ENCODE measurements around the gene MAP2K5.

Gene MAP2K5

GRCh38 chr15:67853454-67853853 is 311.0 kb downstream of the MAP2K5 start:
- TF ChIP-seq, protein P1, sequence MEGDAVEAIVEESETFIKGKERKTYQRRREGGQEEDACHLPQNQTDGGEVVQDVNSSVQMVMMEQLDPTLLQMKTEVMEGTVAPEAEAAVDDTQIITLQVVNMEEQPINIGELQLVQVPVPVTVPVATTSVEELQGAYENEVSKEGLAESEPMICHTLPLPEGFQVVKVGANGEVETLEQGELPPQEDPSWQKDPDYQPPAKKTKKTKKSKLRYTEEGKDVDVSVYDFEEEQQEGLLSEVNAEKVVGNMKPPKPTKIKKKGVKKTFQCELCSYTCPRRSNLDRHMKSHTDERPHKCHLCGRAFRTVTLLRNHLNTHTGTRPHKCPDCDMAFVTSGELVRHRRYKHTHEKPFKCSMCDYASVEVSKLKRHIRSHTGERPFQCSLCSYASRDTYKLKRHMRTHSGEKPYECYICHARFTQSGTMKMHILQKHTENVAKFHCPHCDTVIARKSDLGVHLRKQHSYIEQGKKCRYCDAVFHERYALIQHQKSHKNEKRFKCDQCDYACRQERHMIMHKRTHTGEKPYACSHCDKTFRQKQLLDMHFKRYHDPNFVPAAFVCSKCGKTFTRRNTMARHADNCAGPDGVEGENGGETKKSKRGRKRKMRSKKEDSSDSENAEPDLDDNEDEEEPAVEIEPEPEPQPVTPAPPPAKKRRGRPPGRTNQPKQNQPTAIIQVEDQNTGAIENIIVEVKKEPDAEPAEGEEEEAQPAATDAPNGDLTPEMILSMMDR (IDR thresholded peaks at IDR 0.05; ENCODE audit: control extremely low read depth, extremely low read depth, low read depth, missing control alignments), result no peak
- POLR2A ChIA-PET, result interaction anchor here (0.8 kb wide), 1 partner anchor 12 kb away, joined by 3 read pairs; no protein-coding TSS in a partner anchor
- CTCF ChIA-PET, result interaction anchor here (0.8 to 3.9 kb wide), 5 partner anchors 9 to 302 kb away, joined by 3 to 33 read pairs (median 5); no protein-coding TSS in a partner anchor
- no peak for DNase-seq (ENCODE audit: extremely low spot score)

GRCh38 chr15:67854358-67854757 is 311.9 kb downstream of the MAP2K5 start:
- DNase-seq (ENCODE audit: extremely low spot score), result no peak
- POLR2A ChIA-PET, result interaction anchor here (0.5 to 0.8 kb wide), 3 partner anchors 13 to 673 kb away, joined by 3 to 5 read pairs (median 4); no protein-coding TSS in a partner anchor
- TF ChIP-seq, protein P1 (IDR thresholded peaks at IDR 0.05; ENCODE audit: control extremely low read depth, extremely low read depth, low read depth, missing control alignments), result no peak
- CTCF ChIA-PET, result interaction anchor here (0.8 to 3.9 kb wide), 6 partner anchors 9 to 301 kb away, joined by 3 to 33 read pairs (median 5); no protein-coding TSS in a partner anchor

GRCh38 chr15:67855842-67856241 is 313.3 kb downstream of the MAP2K5 start:
- no peak for DNase-seq (ENCODE audit: extremely low spot score)
- TF ChIP-seq, protein P1 (IDR thresholded peaks at IDR 0.05; ENCODE audit: control extremely low read depth, extremely low read depth, low read depth, missing control alignments), result no peak
- CTCF ChIA-PET, result interaction anchor here (0.9 to 2.0 kb wide), 2 partner anchors 355 to 397 kb away, joined by 3 to 5 read pairs; no protein-coding TSS in a partner anchor
- POLR2A ChIA-PET, result no interaction called here
